Medulla oblongata (tissue), 1 donor: ENCODE data around the gene AP1G1.
"Not testable (repeated sequence)": the region's sequence is repeated elsewhere in the genome, so short reads cannot be mapped to it uniquely, and the experiment has no call there.

Experiments used
- DNase-seq: peaks from one replicate; pipeline ENCODE4 v3.0.0-alpha.2; 2015; ENCODE audit errors: extremely low spot score

AP1G1 gene

GRCh38 chr16:71703333-71703732 is 105.3 kb downstream of the AP1G1 start:
- DNase-seq = no peak

DNA sequence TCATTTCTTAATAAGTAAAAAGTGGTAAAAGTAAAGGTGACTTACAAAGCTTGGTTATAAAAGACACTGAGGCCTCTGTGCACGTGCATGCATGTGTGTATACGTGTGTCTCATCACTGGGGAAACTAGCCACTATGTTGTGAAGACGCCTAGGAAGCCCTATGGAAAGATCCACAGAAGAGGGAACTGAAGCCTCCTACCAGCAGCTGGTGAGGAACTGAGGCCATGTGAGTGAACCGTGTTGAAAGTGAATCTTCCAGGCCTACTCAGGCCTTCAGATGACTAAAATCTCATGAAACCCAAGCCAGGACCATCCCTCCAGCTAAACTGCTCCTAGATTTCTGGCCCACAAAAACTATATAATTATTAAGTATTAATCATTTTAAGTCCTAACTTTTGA is 107.8 kb downstream of the AP1G1 start:
- peak; percentile 33 for DNase-seq

DNA sequence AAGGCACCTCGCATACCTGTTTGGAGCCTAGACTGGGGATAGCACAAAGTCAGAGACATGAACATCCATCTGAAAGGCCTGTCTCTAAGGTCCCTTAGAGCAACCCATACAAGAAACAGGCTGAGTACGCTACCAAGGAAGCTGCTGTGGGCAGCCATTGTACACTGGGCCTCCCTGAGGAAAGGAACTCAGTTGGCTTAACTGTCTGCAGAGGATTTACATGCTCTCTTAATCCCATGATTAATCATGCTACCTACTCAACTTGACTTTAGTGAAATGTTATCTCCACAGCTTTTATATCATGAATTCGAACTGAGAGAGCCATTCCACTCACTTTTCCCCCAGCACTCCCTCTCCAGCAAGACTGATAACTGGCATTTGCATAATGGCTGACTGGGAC is 110.1 kb downstream of the AP1G1 start:
- DNase-seq = no peak

DNA sequence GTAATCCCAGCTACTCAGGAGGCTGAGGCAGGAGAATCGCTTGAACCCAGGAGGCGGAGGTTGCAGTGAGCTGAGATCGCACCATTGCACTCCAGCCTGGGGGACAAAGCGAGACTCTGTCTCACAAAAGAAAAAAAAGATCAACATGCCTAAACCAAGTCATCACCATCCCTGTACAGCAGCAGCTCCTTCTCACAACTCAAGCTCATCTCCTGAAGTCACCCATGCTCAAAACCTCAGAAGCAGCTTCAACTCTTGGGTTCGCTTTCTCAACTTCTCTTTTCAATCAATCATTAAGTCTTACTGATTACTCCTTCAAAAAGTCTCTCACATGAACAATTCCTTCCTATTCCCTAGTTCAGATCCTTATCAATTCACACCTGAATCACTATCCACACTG is 115.5 kb downstream of the AP1G1 start:
- DNase-seq = no peak

DNA sequence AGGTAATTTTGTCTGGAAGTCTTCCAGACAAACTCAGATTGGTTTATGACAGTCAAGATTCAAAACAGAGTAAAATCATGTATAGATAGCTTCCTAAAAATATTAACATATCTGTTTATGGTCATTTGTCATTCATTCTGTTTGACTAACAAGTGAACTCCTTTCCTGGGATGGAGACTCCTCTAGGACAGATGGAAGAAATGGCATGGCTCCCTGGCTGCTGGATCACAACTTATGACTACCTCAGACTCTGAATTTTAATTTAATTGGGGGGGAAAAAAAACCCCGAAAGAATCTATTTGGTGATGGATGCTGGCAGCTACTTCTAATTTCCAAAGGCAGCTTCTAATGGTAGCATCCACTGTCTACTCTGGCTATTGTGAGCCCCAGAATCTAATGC is 118.7 kb downstream of the AP1G1 start:
- DNase-seq = no peak

- no peak for DNase-seq
These were observed 120.8 kb downstream of the AP1G1 start for GRCh38 chr16:71687861-71688260.

- not testable (repeated sequence) for DNase-seq
These were observed 124.4 kb downstream of the AP1G1 start for GRCh38 chr16:71684280-71684679.

GRCh38 chr16:71681360-71681759 is 127.3 kb downstream of the AP1G1 start:
- no peak for DNase-seq
